HG03521 (cell line): ENCODE results near the gene DENND1B.
"Not testable (repeated sequence)": the region's sequence is repeated elsewhere in the genome, so short reads cannot be mapped to it uniquely, and the experiment has no call there.

Experiments
- ATAC-seq: cut with Tn5 transposase; IDR thresholded peaks from one replicate; pipeline ENCODE4 v1.9.1; 2021; ENCODE audit warnings: mild to moderate bottlenecking, moderate library complexity; ENCODE audit not compliant: unreplicated experiment

Gene DENND1B

GRCh38 chr1:197787056-197787455 is 11.8 kb upstream of the DENND1B start:
- ATAC-seq = no peak

DNA sequence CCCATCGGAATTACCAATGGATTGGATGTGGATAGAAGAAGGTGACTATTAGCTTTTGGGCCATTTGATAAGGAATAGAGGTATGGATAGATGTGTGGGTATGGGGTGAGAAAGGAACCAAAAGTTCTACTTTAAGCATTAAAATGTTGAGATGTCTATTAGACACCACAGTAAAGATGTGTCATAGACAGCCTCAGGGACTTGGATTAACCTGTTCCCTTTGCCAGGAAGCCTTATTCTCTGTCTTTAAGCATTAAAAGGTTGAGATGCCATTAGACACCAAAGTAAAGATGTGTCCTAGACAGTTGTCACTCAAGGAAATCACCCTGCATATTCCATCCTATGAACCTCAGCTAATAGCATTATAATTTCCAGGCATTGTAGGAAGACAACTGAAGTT is 11.0 kb upstream of the DENND1B start:
- ATAC-seq = no peak

DNA sequence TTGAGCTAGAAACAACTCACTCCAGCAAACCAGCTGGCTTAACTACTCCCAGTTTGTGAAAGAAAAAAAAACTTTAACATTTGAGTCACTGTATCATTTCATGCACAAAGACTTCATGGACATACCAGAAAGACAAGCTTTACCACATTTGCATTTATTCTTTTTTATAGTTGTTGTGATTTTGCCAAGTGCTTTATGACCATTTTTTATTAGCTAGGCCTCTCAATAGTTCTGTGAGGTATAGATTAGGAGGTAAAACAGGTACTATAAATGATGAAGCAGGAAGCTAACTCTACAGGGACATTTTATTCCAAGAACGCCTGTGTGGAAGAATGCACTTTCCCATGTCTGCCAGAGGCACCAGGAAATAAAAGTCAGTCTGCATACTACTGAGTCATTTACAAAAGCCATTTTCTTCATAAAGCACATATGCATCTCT is 8.2 kb upstream of the DENND1B start:
- no peak for ATAC-seq

DNA sequence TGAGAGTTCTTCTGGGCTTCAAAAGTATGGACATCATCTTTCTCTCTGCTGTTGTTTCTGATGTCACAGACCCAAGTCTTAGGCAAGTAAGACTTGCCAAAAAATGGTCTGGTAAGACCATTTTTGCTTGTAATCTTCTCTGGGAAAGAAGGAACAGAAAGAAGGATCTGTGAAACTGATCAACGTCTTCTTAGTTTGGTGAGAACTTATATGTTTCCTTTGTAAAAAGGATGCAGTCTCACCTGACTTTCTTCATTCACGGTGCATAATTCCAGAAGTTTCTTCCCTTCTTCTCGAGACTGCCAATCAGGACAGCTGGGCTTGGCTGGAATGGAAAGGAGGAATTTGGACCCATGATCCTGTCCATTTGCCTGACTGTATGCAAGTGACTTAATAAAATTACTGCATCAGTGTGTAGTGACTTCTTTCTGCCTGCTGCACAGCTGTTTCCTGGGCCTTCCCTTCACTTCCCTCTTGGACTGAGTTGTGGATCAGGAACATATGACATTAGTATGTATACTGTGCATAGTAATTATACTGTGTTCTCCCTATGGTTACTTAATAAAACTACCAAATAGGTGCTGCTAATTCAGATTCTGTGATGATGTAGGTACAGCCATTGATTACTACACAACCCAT is 7.6 kb upstream of the DENND1B start:
- no peak for ATAC-seq

DNA sequence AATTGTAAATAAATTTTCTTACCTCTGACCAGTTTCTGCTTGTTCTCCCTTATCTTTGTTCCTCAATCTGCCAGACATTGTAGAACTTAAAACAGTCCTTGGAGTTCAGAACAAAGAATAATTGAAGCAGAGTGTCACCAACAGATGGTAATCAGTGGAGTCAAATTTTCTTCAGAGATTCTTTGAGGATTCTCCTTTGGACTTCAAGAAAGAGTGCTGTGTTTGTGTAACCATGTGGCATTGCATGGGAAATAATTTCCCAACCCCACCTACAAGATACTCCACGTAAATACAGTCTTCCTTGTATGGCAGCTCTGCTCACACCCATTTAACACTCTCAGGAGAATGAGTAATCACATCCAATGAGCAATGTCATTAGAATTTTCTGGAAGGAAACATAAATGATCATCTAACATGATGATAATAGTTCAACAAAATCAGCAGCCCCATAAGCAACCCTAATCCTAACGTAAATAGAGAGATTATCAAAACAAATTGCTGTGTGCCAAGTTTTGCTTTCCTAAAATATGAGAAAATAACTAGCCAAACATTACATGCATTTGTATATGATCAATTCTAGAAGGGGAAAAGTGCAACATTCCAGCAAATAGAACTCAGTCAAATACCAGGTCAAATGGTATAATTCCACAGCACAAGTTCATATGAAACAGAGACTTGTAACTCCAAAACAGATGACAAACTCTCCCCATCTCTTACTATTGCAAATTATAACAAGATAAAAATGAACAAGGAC is 6.9 kb upstream of the DENND1B start:
- no peak for ATAC-seq

GRCh38 chr1:197779921-197780320 is 4.6 kb upstream of the DENND1B start:
- ATAC-seq = no peak

- no peak for ATAC-seq
These were observed 3.2 kb upstream of the DENND1B start for GRCh38 chr1:197778366-197778945.

GRCh38 chr1:197776351-197777105 is 1.2 kb upstream of the DENND1B start:
- peak; percentile 27 for ATAC-seq

DNA sequence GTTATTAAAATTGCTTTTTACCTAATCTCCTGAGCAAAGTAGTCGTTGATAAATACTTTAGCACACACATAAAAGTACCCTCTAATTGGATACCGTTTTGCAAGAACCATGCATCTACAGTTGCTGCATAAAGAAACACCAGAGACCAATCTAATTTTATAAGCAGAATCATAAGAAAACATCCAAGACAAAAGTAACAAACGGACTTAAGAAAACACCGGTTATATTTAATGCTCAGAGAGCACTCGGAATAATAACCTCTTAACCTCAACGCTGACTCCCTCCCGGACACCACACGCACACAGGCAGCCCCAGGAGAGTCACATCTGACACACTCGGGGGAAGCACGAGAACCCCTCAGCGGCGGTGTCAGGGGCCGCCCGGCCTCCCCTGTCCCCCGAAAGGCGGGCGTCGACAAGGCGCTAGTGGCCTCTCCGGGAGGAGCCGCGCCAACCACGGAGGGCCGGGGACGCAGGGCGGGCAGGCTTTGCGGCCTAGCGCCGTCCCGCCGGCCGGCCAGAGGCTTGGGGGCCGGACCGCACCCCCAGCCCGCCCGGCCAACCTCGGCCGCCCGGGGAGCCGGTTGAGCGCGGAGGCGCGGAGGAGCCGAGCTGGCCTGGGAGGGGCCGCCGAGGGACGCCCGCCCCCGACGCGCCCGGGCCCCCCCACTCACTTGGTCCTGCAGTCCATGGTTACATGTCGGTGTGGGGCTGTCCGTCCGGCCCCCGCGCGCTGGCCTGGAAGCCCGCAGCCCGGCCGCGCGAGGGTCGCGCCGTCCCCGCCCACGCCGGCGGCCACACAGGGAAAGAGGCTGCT is 606 bp downstream of the DENND1B start:
- peak; percentile 32 for ATAC-seq

DNA sequence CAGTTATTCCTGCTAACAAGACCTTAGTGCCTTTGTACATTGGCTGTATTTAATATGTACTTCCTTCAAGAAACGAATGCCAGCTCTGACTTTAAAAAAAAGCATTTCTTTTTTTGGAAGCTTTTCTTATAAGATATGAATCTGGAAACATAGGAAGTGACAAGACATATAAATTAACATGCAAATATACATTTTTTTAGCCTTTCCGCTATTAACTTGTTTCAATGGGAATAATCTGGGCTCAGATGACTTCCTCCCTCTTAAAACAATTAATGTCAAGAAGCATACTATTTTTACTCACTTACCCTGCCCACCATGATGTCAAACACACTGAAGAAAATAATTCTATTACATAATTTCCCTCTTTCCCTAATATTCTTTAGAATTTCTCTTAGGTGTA is 1.4 kb downstream of the DENND1B start:
- no peak for ATAC-seq

GRCh38 chr1:197771904-197772556 is 3.2 kb downstream of the DENND1B start:
- ATAC-seq = no peak

GRCh38 chr1:197771386-197771785 is 3.9 kb downstream of the DENND1B start:
- no peak for ATAC-seq

GRCh38 chr1:197770243-197770642 is 5.0 kb downstream of the DENND1B start:
- no peak for ATAC-seq

GRCh38 chr1:197769287-197769686 is 6.0 kb downstream of the DENND1B start:
- no peak for ATAC-seq

DNA sequence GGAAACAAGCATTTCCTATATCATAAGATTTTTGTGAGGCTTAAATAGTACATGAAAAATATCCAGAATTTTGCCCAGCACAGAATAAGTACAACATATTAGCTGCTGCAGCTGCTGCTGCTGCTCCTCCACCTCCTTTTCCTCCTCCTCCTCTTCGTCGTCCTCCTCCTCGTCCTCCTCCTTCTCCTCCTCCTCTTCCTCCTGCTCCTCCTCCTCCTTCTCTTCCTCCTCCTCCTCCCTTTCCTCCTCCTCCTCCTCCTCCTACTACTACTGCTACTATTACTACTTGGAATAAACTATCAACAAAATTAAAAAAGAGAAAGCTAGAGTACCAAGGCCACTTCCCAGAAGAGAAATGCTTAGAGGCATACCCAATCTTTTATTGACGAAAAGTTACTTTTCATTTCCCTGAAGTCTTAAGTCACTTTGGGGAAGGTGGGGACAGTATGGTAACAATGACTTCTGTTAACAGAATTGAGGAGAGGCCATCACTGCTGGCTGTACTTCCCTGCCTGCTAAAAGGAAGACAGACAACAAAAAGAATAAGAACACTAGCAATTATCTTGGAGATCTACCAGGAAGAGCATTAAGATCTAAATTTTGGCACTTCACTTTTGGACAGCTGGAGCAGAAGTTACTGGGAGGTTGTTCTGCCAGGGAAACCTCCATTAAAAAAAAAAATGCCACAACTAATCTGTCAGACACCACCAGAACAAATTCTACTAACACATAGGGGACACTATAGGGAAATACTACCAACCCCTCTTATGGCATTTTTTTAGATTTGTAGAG is 7.1 kb downstream of the DENND1B start:
- no peak for ATAC-seq

GRCh38 chr1:197763769-197764168 is 11.5 kb downstream of the DENND1B start:
- ATAC-seq = no peak

- no peak for ATAC-seq
These were observed 12.0 kb downstream of the DENND1B start for GRCh38 chr1:197763307-197763706.

- no peak for ATAC-seq
These were observed 13.6 kb downstream of the DENND1B start for GRCh38 chr1:197761654-197762053.

DNA sequence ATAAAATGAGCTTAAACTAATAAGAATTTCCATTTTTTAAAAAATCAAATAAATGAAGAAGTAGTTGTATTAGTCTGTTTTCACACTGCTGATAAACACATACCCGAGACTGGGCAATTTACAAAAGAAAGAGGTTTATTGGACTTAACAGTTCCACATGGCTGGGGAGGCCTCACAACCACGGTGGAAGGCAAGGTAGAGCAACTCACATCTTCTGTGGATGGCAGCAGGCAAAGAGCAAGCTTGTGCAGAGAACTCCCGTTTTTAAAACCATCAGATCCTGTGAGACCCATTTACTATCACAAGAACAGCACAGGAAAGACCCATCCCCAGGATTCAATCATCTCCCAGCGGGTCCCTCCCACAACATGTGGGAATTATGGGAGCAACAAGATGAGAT is 19.7 kb downstream of the DENND1B start:
- not testable (repeated sequence) for ATAC-seq
